SK-N-MC (cell line): Measurements from ENCODE around the gene HSD17B12.

Experiments
- EZH2 ChIP-seq: fragments of 200-600 bp; sonication (generic); IDR thresholded peaks from one replicate; pipeline ENCODE4 v1.6.1; 2017; ENCODE audit warnings: antibody characterized with exemption
- FOXP2 ChIP-seq: optimal IDR thresholded peaks from 2 replicates; pipeline ENCODE3; 2011; ENCODE audit warnings: mild to moderate bottlenecking, moderate library complexity; ENCODE audit not compliant: insufficient read depth; ENCODE audit errors: extremely low read length, control extremely low read depth
- POLR2AphosphoS5 ChIP-seq: IDR thresholded peaks from 2 replicates; pipeline ENCODE4 v1.6.1; 2012; ENCODE audit warnings: mild to moderate bottlenecking, low read depth, low read length, borderline replicate concordance

- no peak for TF ChIP-seq EZH2
- no peak for TF ChIP-seq POLR2AphosphoS5
- TF ChIP-seq FOXP2: no peak
Observed at GRCh38 chr11:43689167-43689566, 8.6 kb downstream of the HSD17B12 start.
